Stomach (tissue), 4 donors: Measurements from ENCODE around the gene GTSF1L.

Experiments used
- EP300 ChIP-seq: sonication (generic); formaldehyde crosslinking; IDR thresholded peaks from one replicate; pipeline ENCODE4 v1.6.1; 2017; ENCODE audit warnings: antibody characterized with exemption
- POLR2A ChIP-seq, 4 donors: fragments of 450-650 bp; IDR thresholded peaks; one replicate each; pipeline ENCODE4 v1.6.1; 2016; ENCODE audit warnings: antibody characterized with exemption in 4 of 4, control low read depth in 2 of 4, mild to moderate bottlenecking in 1 of 4, moderate library complexity in 1 of 4

- TF ChIP-seq EP300 (no peak), POLR2A (IDR thresholded peaks at IDR 0.05) (no peak)
Measured at GRCh38 chr20:43723186-43723585, 3.6 kb downstream of the GTSF1L start.
